HG03565 (cell line): ENCODE results near the gene LLGL1.

Source experiments
- ATAC-seq: cut with Tn5 transposase; IDR thresholded peaks from one replicate; pipeline ENCODE4 v1.9.1; 2021; ENCODE audit warnings: mild to moderate bottlenecking, moderate library complexity; ENCODE audit not compliant: unreplicated experiment

The LLGL1 gene

GRCh38 chr17:18228176-18228682 is 2.8 kb downstream of the LLGL1 start:
- ATAC-seq, result no peak

GRCh38 chr17:18229254-18229653 is 3.8 kb downstream of the LLGL1 start:
- ATAC-seq, result no peak

DNA sequence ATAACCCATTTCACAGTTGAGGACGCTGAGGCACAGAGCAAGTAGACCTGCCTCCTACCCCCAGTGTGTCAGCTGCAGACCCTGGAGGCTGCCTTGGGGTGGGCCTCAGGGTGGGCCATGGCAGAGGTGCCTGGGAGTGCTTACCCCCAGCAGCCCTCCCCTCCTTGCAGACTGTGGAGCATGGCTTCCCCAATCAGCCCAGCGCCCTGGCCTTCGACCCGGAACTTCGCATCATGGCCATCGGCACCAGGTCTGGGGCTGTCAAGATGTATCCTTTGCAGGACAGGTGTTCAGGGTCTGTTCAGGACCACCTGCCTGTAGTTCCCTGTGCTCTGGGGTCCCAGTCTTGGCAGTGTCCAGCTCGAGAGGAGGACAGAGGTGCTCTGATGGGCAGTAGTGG is 4.3 kb downstream of the LLGL1 start:
- no peak for ATAC-seq

GRCh38 chr17:18230288-18231141 is 5.1 kb downstream of the LLGL1 start:
- ATAC-seq, result no peak

GRCh38 chr17:18231164-18231563 is 5.7 kb downstream of the LLGL1 start:
- ATAC-seq, result no peak

- no peak for ATAC-seq
Measured at GRCh38 chr17:18233803-18234518, 8.5 kb downstream of the LLGL1 start.

GRCh38 chr17:18234853-18235380 is 9.5 kb downstream of the LLGL1 start:
- ATAC-seq, result no peak

DNA sequence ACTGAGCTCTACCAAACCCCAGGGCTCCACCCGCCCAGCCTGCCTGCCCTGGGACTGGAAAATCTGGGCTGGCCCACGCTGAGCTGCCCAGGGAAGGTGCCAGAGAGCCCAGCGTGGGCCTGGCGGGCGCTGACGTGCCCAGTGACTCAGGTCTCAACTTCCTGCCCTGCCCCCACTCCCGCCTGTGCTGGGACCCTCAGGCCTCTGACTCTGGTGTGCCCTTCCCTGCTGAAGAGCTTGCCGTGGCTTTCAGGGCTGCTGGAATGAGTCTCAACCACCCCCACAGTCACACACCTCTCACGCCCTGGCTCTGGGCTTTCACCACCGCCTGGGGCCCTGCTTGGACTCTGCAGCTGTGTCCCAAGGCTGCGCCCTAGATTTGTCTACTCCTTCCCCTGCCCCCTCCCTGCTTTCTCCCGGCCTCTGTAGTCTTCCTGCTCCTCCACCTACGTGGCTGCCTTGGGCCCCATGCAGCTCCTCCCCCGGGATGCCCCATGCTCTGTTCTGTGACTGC is 10.4 kb downstream of the LLGL1 start:
- ATAC-seq, result no peak

GRCh38 chr17:18236494-18236893 is 11.1 kb downstream of the LLGL1 start:
- no peak for ATAC-seq

DNA sequence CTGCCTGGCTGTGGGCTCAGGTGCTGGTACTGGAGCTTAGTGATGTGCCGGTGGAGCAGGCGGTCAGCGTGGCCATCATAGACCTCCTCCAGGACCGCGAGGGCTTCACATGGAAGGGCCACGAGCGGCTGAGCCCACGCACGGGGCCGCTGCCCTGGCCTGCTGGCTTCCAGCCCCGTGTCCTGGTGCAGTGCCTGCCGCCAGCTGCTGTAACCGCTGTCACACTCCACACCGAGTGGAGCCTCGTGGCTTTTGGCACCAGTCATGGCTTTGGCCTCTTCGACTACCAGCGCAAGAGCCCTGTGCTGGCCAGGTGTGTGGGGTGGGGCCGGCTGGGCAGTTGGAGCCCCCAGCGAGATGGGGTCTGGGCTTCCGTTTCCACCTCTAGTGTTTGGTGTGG is 12.0 kb downstream of the LLGL1 start:
- ATAC-seq, result no peak

GRCh38 chr17:18238299-18238698 is 12.9 kb downstream of the LLGL1 start:
- no peak for ATAC-seq

DNA sequence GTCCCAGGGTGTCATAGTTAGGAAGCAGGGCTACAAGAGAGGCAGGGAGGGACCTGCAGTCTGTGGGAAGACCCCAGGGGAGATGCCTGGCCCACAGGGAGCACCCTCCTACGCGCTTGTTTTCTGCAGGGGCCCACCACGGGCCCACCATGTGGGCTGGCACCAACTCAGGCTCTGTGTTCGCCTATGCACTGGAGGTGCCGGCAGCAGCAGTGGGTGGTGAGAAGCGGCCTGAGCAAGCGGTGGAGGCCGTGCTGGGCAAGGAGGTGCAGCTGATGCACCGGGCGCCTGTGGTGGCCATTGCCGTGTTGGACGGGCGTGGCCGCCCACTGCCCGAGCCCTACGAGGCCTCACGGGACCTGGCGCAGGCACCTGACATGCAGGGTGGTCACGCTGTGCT is 15.0 kb downstream of the LLGL1 start:
- ATAC-seq, result no peak

DNA sequence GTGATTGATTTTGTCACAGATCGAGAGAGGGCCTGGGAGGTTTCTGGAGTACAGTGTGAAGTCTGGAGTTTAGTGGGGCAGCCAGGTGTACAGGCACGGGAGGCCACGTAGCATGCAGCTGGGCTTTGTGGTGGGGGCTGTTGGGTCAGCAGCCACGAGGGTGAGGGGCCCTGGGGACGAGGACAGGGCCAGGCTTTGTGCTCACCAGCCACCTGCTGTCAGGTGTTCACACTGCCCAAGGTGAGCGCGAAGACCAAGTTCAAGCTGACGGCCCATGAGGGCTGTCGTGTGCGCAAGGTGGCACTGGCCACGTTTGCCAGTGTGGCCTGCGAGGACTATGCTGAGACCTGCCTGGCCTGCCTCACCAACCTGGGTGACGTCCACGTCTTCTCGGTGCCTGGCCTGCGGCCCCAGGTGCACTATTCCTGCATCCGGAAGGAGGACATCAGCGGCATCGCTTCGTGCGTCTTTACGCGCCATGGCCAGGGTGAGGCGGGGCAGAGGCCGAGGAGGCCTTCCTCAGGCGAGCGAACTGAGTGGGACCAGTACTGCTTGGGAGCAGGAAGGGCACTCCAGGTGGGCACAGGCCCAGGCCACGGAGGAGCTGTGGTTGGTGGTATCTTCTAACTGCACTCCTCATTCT is 15.9 kb downstream of the LLGL1 start:
- no peak for ATAC-seq

DNA sequence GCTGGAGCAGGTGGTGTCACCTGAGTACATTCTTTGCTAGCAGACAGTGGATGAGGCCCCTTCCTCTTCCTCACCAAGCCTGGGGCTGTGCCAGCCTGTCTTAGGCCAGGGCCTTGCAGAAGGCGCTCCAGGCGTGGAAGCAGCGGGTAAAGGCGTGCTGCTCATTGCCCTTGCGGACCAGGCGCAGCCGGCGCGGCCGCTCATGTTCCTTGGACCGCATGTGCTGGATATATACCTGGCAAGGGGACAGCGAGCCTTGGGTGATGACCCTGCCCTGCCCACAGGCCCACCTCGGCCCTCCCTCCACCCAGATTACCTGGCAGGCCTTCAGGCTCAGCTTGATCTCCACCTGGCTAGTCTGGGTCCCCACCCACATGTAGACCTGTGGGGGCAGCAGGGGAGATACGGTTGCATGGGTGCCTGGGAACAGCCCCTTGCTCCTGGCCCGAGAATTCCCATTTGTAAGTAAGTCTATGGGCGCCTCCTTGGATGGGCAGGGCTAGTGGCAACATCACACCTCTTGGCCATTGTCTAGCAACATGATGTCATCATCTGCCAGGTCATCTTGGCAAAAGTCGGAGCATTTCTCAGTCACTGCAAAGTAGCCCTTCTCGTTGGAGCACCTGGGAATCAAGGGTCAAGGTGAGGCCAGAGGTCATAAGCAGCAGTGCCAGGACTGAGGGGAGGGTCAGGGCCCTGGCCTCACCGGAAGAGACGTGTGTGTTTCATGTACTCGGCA is 19.8 kb downstream of the LLGL1 start:
- no peak for ATAC-seq

DNA sequence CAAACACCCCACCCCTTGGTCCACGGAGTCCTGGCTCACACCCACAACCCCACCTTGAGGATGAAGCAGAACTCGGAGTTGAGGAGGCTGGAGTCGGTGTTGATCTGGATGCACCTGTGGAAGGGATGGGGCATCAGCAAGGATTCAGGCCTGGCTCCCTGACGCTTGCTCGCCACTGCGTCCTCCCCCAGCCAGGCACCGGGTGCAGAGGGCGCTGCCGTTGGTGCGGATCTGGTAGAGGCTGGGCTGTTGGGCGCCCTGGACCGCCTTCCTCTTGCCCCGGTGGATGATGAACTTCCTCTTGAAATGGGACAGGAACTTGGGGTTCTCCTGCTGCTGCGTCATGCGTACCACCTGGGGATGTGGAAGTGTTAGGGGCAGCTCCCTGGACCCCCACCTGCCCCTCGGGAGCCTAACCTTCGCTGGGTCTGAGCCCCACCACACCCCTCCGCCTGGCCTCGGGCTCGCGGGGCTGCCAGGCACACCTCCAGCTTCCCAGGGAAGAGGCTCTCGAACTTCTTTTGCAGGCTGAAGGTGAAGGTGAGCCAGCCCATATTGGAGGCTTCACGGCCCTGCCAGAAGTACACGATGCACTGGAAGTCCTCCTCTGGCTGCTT is 20.8 kb downstream of the LLGL1 start:
- ATAC-seq, result no peak

DNA sequence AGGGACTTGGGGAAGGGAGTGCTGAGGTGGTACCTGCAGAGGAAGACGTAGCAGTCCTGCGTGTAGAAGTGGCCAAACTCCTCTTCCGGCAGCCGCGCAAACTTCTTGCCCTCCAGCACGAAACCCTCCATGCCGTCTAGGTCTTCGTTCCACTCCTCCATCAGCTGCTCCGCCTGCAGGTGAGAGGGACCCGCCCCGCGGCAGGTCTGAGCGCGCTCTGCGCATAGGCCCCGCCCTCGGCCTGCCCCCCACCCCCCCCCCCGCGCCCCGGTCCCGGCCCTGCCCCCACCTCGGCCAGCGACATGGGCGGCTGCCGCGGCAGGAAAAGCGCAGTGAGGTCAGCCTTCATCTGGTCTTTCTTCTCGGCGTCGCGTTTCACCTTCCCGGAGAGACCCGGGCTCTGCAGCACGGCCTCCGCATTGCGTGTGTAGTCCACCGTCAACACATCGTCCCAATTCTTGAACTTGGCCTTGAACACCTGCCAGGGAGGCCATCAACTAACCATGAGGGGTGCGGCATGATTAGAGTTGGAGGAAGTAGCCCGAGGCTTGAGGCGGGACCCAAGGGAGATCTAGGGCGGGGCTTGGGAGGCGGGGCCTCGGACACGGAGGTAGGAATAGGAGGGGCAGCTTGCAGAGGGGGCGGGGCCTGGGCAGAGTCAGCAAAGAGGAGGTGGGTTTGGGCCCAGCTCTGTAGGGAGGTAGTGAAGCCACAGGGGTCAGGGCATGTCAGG is 21.6 kb downstream of the LLGL1 start:
- no peak for ATAC-seq

DNA sequence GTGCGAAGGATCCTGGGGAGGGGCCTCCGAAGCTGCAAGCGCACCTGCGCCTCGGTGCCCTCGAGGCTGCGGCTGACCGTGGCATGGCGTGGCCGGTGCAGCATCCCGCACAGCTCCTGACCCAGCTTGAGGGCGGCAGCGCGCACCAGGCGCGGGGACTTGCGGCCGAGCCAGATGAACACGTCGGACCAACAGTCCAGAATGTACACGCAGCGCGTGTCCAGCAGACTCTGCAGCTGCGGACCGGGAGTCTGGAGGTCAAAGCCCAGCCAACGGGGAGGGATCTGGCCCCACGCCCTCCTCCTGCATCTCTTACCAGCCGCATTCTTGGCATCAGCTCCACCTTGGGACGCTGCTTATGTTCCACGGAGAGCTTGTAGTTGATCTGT is 22.2 kb downstream of the LLGL1 start:
- no peak for ATAC-seq

- no peak for ATAC-seq
Measured at GRCh38 chr17:18248300-18248731, 22.9 kb downstream of the LLGL1 start.

DNA sequence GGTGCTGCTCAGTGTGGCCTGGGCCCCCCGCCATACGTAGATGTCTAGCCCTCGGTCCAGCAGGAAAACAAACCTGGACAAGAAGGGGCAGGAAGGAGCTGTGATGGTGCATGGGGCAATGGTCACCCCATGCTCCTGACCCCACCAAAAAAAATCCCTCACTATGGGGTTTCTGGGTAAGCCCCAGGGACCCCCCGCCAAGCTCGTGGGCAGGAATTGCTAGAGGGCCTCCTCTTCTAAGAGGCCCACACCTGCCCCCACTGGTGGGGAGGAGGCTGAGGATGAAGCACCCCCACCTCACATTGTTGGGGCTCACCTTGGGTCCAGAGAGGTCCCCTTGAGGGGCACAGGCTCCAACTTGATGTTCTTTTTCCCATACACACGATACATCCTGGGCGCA is 23.4 kb downstream of the LLGL1 start:
- no peak for ATAC-seq
